Parathyroid adenoma (tissue), 2 donors: ENCODE results near the gene TIAM2.

Experiments used
- H2AFZ ChIP-seq: fragments of 300-600 bp; sonication (generic); one replicate; pipeline ENCODE4 v1.7.0; 2017; ENCODE audit warnings: antibody characterized with exemption, mild to moderate bottlenecking
- H3K27ac ChIP-seq: fragments of 300-600 bp; sonication (generic); one replicate; pipeline ENCODE4 v1.7.0; 2017
- H3K27me3 ChIP-seq: fragments of 300-600 bp; sonication (generic); one replicate; pipeline ENCODE4 v1.7.0; 2017; ENCODE audit warnings: low read length; ENCODE audit not compliant: control insufficient read depth, insufficient read depth
- H3K36me3 ChIP-seq: fragments of 300-600 bp; sonication (generic); one replicate; pipeline ENCODE4 v1.7.0; 2017; ENCODE audit warnings: low read length; ENCODE audit not compliant: control insufficient read depth, insufficient read depth
- H3K4me1 ChIP-seq: fragments of 300-600 bp; sonication (generic); one replicate; pipeline ENCODE4 v1.7.0; 2017; ENCODE audit warnings: control low read depth
- H3K4me2 ChIP-seq: fragments of 300-600 bp; sonication (generic); one replicate; pipeline ENCODE4 v1.7.0; 2017; ENCODE audit warnings: low read length
- H3K4me3 ChIP-seq: fragments of 300-600 bp; sonication (generic); one replicate; pipeline ENCODE4 v1.7.0; 2017; ENCODE audit warnings: low read depth, low read length
- H3K79me2 ChIP-seq: fragments of 300-600 bp; sonication (generic); one replicate; pipeline ENCODE4 v1.7.0; 2017; ENCODE audit warnings: control low read depth
- H3K9ac ChIP-seq: fragments of 300-600 bp; sonication (generic); one replicate; pipeline ENCODE4 v1.7.0; 2017; ENCODE audit warnings: mild to moderate bottlenecking
- H3K9me3 ChIP-seq: fragments of 300-600 bp; sonication (generic); one replicate; pipeline ENCODE4 v1.7.0; 2017; ENCODE audit warnings: low read length; ENCODE audit not compliant: control insufficient read depth
- CTCF ChIP-seq: fragments of 300-600 bp; sonication (generic); IDR thresholded peaks from one replicate; pipeline ENCODE4 v1.7.0; 2017; ENCODE audit warnings: antibody characterized with exemption, mild to moderate bottlenecking
- donor health status: primary hyperparathyroidism.

TIAM2 gene

DNA sequence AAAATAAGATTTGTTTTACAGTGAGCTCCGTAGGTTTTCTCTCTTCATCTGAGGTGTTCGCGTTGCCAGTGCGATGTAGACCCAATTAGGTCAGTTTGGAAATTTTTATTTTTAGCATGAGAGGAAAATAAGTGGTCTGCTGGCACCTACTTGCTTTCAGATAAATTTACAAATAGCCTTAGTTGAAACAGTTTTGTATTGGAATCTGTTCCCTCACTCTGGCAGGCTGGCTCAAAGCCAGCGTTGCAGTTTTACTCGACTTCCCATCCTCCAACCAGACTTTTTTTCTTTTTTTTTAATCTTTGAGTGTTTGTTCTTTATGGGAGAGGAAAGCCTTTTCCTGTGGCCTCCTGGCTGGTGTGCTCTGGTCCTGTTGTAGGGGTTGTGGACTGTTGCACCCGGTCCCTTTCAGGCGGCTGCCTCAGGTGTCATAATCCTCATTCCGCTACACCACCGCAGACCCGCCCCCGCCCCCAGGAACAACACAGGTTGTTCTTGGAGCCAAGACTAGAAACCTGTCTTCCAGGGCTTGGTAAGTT is 46.7 kb downstream of the TIAM2 start:
- Histone ChIP-seq H3K9ac (no peak overlapping the region), H3K27me3 (no peaks in the 10 kb centered on the region), H3K27ac (no peak overlapping the region), H3K36me3 (no peaks in the 10 kb centered on the region), H2AFZ (no peak overlapping the region), H3K4me2 (no peak overlapping the region), H3K9me3 (no peaks in the 10 kb centered on the region), H3K4me1 (no peaks in the 10 kb centered on the region), H3K79me2 (no peaks in the 10 kb centered on the region), H3K4me3 (no peak overlapping the region)
- TF ChIP-seq CTCF = no peak

DNA sequence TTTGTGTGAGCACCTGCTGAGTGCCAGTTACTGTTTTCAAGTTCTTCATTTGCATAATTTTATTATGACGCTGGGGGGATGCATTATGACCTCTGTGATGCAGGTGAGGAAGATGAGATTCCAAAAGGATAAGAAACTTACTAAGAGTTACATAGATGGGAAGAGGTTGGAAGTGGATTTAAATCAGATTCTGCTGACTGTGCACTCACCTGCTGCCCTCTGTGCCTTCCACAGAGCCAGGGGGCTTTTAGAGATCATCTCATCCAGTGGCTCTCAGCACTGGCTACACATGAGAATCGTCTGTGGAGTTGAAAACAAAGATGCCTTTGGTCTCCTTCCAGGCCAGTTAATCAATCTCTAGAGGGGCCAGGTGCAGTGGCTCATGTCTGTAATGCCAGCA is 47.9 kb downstream of the TIAM2 start:
- Histone ChIP-seq H3K4me2 (no peak overlapping the region), H3K79me2 (no peaks in the 10 kb centered on the region), H2AFZ (no peak overlapping the region), H3K36me3 (no peaks in the 10 kb centered on the region), H3K27me3 (no peaks in the 10 kb centered on the region), H3K4me1 (no peaks in the 10 kb centered on the region), H3K27ac (no peak overlapping the region), H3K4me3 (no peak overlapping the region), H3K9me3 (no peaks in the 10 kb centered on the region), H3K9ac (no peak overlapping the region)
- no peak for TF ChIP-seq CTCF

DNA sequence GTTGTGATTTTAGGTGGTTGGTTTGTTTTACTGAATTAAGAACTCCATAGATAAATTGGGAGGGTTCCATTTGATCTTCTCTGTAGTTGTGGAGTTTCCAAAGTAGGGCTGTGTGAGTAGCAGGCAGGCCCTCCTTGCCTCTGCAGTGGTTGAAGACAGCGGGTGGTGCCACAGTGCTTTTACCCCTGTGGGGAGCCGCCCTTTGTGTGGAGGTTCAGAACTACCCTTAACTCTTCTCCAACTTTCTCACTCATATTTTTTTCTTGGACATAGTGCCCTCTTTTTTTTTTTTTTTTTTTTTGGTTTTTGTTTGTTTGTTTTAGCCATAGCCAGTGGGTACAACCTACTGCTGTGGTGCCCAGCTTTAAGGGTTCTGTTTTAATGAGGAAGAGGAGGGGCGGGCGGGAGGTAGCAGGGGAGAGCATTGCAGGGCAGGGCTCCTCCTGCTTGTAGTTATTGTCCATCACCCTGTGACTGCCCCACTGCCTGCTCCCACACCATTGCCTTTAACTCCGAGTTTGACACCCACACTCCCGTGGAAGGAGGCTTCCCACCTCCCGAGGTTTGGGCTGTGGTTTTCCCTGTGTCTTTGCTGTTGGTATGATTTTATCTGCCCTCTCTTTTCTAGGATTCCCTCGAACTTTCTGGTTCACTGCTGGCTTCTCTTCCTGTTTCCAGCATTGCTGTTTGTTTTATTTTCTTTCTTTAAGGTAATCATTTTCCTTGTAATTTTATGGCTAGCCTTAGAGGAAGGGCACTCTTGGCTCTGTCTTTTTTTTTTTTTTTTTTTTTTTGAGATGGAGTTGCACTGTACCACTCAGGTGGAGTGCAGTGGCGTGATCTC is 50.7 kb downstream of the TIAM2 start:
- Histone ChIP-seq H3K9me3 (no peaks in the 10 kb centered on the region), H2AFZ (no peak overlapping the region), H3K27ac (no peak overlapping the region), H3K4me1 (no peaks in the 10 kb centered on the region), H3K27me3 (no peaks in the 10 kb centered on the region), H3K79me2 (no peaks in the 10 kb centered on the region), H3K4me2 (no peak overlapping the region), H3K4me3 (no peak overlapping the region), H3K9ac (no peak overlapping the region), H3K36me3 (no peaks in the 10 kb centered on the region)
- no peak for TF ChIP-seq CTCF

DNA sequence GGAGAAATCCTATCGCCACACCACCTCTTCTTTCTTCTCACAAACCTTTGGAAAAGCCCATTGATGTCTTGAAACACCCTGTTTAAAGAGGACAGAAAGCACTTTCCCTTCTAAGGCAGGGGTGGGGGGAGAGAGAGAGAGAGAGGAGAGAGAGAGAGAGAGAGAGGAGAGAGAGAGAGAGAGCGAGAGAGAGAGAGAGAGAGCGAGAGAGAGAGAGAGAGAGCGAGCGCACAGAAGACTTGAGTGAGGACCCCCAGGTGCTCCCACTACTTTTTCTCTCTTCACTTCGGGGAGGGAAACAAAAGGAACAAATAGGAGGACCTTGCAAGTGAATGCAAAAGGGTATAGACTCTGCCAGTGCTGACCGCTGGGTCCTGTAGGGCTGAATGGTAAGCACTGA is 52.4 kb downstream of the TIAM2 start:
- H3K9me3 ChIP-seq = no peaks in the 10 kb centered on the region

More for the DNA sequence above, 52.4 kb downstream of the TIAM2 start:
- Histone ChIP-seq H3K79me2 (no peaks in the 10 kb centered on the region), H3K36me3 (no peaks in the 10 kb centered on the region), H3K27me3 (no peaks in the 10 kb centered on the region), H3K27ac (no peak overlapping the region), H3K4me2 (no peak overlapping the region), H3K4me3 (no peak overlapping the region), H3K4me1 (no peaks in the 10 kb centered on the region), H2AFZ (no peak overlapping the region), H3K9ac (no peak overlapping the region)
- TF ChIP-seq CTCF = no peak
